Measurements from ENCODE around the gene NT5M. TPM values are rescaled to one million over a fixed set of nuclear protein-coding genes. Genes with fewer than 3 reads are reported as not detected.
A peak's percentile ranks its signal among the peaks of the same experiment; 100 is the strongest.

Gene NT5M
- total RNA-seq, 1 experiment from 2014 or later = 8.6 TPM

- no peak overlapping the region for H3K27ac ChIP-seq (ENCODE audit: low read length)
- peaks cover 18% of the 10 kb centered on the region for H3K4me1 ChIP-seq (ENCODE audit: insufficient read depth, low read length)
- BruUV-seq (replicated peaks) = no TSS peak
- no peaks in the 10 kb centered on the region for H3K79me2 ChIP-seq (ENCODE audit: low read length)
- intact Hi-C loops (cut with micrococcal nuclease) = no loop called here
- H3K9ac ChIP-seq (ENCODE audit: low read length) = no peak overlapping the region
- CTCF ChIA-PET = no interaction called here
- ATAC-seq (no peak), DNase-seq (no peak)
- H4K20me1 ChIP-seq (ENCODE audit: low read length) = no peaks in the 10 kb centered on the region
- POLR2A ChIA-PET (ENCODE audit: unreplicated experiment) = no interaction called here
- no peaks in the 10 kb centered on the region for H3K27me3 ChIP-seq (ENCODE audit: low read length)
- TF ChIP-seq EZH2 (IDR thresholded peaks at IDR 0.05; ENCODE audit: low read length, unreplicated experiment) (no peak), EZH2phosphoT487 (IDR thresholded peaks at IDR 0.05; ENCODE audit: borderline replicate concordance, low read length) (no peak), CTCF (conservative IDR thresholded peaks at IDR 0.05; ENCODE audit: low read depth, low read length) (no peak)
- H3K9me3 ChIP-seq (ENCODE audit: low read length) = no peaks in the 10 kb centered on the region
- H2AFZ ChIP-seq (ENCODE audit: low read length) = no peak overlapping the region
- no peak overlapping the region for H3K4me2 ChIP-seq (ENCODE audit: low read length)
- H3K36me3 ChIP-seq (ENCODE audit: low read depth, low read length) = no peaks in the 10 kb centered on the region
- H3F3A ChIP-seq (ENCODE audit: low read length, unreplicated experiment) = no peaks in the 10 kb centered on the region
- H3K9me2 ChIP-seq (replicated peaks; ENCODE audit: low read length) = no peaks in the 10 kb centered on the region
- H3K4me3 ChIP-seq (ENCODE audit: low read length) = no peak overlapping the region
These were observed 85.7 kb downstream of the NT5M start for GRCh38 chr17:17388657-17389496.

- no peak for ATAC-seq
- Histone ChIP-seq H3K9me3 (ENCODE audit: low read length) (no peaks in the 10 kb centered on the region), H3K4me1 (ENCODE audit: insufficient read depth, low read length) (peaks cover 13% of the 10 kb centered on the region), H3K27ac (ENCODE audit: low read length) (no peak overlapping the region), H3K9ac (ENCODE audit: low read length) (no peak overlapping the region), H3K27me3 (ENCODE audit: low read length) (no peaks in the 10 kb centered on the region), H3K36me3 (ENCODE audit: low read depth, low read length) (no peaks in the 10 kb centered on the region), H2AFZ (ENCODE audit: low read length) (no peak overlapping the region), H3K4me2 (ENCODE audit: low read length) (no peak overlapping the region), H3K9me2 (replicated peaks; ENCODE audit: low read length) (no peaks in the 10 kb centered on the region), H3K79me2 (ENCODE audit: low read length) (no peaks in the 10 kb centered on the region), H4K20me1 (ENCODE audit: low read length) (no peaks in the 10 kb centered on the region), H3K4me3 (ENCODE audit: low read length) (no peak overlapping the region), H3F3A (ENCODE audit: low read length, unreplicated experiment) (no peaks in the 10 kb centered on the region)
- intact Hi-C loops (cut with micrococcal nuclease) = no loop called here
- DNase-seq = peak; percentile 32
- ChIA-PET POLR2A (ENCODE audit: unreplicated experiment) (no interaction called here), CTCF (no interaction called here)
- TF ChIP-seq EZH2 (IDR thresholded peaks at IDR 0.05; ENCODE audit: low read length, unreplicated experiment) (no peak), EZH2phosphoT487 (IDR thresholded peaks at IDR 0.05; ENCODE audit: borderline replicate concordance, low read length) (no peak), CTCF (conservative IDR thresholded peaks at IDR 0.05; ENCODE audit: low read depth, low read length) (no peak)
- no TSS peak for BruUV-seq (replicated peaks)
These were observed 88.6 kb downstream of the NT5M start for GRCh38 chr17:17391668-17392370.

- Histone ChIP-seq H3K27ac (ENCODE audit: low read length) (no peak overlapping the region), H3K36me3 (ENCODE audit: low read depth, low read length) (no peaks in the 10 kb centered on the region), H3K27me3 (ENCODE audit: low read length) (no peaks in the 10 kb centered on the region), H3K79me2 (ENCODE audit: low read length) (no peaks in the 10 kb centered on the region), H3F3A (ENCODE audit: low read length, unreplicated experiment) (no peaks in the 10 kb centered on the region), H3K9ac (ENCODE audit: low read length) (no peak overlapping the region), H2AFZ (ENCODE audit: low read length) (no peak overlapping the region), H3K4me2 (ENCODE audit: low read length) (no peak overlapping the region), H4K20me1 (ENCODE audit: low read length) (no peaks in the 10 kb centered on the region), H3K4me3 (ENCODE audit: low read length) (no peak overlapping the region), H3K9me2 (replicated peaks; ENCODE audit: low read length) (no peaks in the 10 kb centered on the region), H3K4me1 (ENCODE audit: insufficient read depth, low read length) (no peaks in the 10 kb centered on the region), H3K9me3 (ENCODE audit: low read length) (no peaks in the 10 kb centered on the region)
- POLR2A ChIA-PET (ENCODE audit: unreplicated experiment) = interaction anchor here (0.7 kb wide), 1 partner anchor 168 kb away, joined by 4 read pairs; no protein-coding TSS in a partner anchor
- no peak for DNase-seq
- CTCF ChIA-PET = no interaction called here
- TF ChIP-seq EZH2 (IDR thresholded peaks at IDR 0.05; ENCODE audit: low read length, unreplicated experiment) = no peak
- no peak for TF ChIP-seq EZH2phosphoT487 (IDR thresholded peaks at IDR 0.05; ENCODE audit: borderline replicate concordance, low read length)
- no peak for TF ChIP-seq CTCF (conservative IDR thresholded peaks at IDR 0.05; ENCODE audit: low read depth, low read length)
- intact Hi-C loops (cut with micrococcal nuclease) = no loop called here
- no TSS peak for BruUV-seq (replicated peaks)
- ATAC-seq = no peak
These were observed 90.8 kb downstream of the NT5M start for GRCh38 chr17:17393976-17394375.
